ENCODE data around the gene GPR63.

Gene GPR63

DNA sequence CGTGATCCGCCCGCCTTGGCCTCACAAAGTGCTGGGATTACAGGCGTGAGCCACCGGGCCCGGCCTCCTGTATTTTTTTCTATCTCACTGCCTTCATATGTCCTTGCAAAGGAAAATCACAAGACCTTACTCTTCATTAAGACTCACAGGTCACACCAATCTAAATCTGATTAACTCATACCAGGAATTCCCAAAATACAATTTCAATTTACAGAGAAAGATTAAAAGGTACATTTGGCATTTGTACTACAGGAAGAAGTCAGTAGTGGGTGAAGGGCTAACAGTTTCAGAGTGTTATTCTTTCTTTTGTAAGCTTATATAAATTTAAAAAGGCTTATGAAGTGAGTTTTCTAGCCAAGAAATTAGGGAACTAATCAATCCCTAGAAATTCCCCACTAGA lies 87.4 kb downstream of the GPR63 start:
- no peak for DNase-seq

Measured in kidney glomerular epithelial cell (primary cell).